HEK293T (cell line): ENCODE results near the gene TTC12.

Experiments
- FOXM1 ChIP-seq: fragments of 450-650 bp; IDR thresholded peaks from 2 replicates; pipeline ENCODE4 v1.6.1; 2017; ENCODE audit warnings: mild to moderate bottlenecking, borderline replicate concordance
- NFRKB ChIP-seq: fragments of 450-650 bp; IDR thresholded peaks from 2 replicates; pipeline ENCODE4 v1.6.1; 2016; ENCODE audit warnings: mild to moderate bottlenecking, moderate library complexity
- SP1 ChIP-seq: fragments of 450-650 bp; IDR thresholded peaks from 2 replicates; pipeline ENCODE4 v1.6.1; 2017
- ZNF384 ChIP-seq: fragments of 450-650 bp; IDR thresholded peaks from 2 replicates; pipeline ENCODE4 v1.6.1; 2016
- TF ChIP-seq, protein P1 (sequence below): fragments of 450-650 bp; IDR thresholded peaks from 2 replicates; pipeline ENCODE4 v1.6.1; 2016

DNA sequence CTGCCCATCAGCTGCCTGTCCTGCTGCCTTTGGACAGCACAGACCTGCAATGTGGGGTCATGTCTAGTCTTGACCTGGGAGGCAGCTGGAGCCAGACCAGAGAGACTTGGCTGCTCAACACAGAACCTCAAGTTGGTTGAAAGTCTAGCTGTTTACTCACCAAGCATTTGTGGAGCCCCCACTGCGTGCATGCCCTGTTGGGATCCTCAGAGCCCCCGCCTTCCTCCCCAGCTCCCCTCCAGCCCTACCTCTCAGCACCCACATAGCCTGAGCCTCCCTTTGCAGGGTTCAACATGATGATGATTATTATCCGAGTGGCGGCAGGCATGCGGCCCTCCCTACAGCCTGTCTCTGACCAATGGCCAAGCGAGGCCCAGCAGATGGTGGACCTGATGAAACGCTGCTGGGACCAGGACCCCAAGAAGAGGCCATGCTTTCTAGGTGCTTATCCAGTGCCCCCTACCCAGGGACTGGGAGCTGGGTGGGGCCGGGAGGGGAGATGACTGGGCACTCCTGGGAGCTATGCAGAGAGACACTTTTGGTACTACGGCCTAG, 81.5 kb downstream of the TTC12 start:
- no peak for TF ChIP-seq FOXM1
- no peak for TF ChIP-seq SP1
- no peak for TF ChIP-seq ZNF384
- TF ChIP-seq NFRKB = no peak
- TF ChIP-seq, protein P1, sequence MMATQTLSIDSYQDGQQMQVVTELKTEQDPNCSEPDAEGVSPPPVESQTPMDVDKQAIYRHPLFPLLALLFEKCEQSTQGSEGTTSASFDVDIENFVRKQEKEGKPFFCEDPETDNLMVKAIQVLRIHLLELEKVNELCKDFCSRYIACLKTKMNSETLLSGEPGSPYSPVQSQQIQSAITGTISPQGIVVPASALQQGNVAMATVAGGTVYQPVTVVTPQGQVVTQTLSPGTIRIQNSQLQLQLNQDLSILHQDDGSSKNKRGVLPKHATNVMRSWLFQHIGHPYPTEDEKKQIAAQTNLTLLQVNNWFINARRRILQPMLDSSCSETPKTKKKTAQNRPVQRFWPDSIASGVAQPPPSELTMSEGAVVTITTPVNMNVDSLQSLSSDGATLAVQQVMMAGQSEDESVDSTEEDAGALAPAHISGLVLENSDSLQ = no peak
